C1 segment of cervical spinal cord (tissue), 14 donors: ENCODE data around the gene DCAF10.
A peak's percentile ranks its signal among the peaks of the same experiment; 100 is the strongest.
"Not testable (repeated sequence)": the region's sequence is repeated elsewhere in the genome, so short reads cannot be mapped to it uniquely, and the experiment has no call there.

Experiments
- DNase-seq, 14 donors: peaks; one replicate each; lab custom pipeline; 2025; lab: John Stamatoyannopoulos, UW

DCAF10 gene

DNA sequence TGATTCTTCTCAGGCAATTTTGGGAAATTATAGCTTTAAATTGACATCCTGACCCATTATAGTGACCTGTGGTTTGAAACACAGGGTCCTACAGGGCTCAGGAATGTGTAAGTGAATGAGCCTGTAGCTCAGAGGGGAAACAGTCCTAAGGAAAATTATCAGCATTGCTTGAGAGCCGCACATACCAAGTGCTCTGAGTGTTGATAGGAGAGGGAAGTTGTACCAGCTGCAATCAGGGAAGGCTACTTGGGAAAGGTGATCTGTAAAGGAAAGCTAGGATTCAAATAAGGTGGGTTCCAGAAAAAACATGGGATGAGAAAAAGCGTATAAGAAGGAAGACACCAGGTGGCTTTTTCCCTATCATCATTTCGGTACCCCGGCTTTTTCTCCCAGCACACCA, 107.7 kb downstream of the DCAF10 start:
- DNase-seq: no peak

DNA sequence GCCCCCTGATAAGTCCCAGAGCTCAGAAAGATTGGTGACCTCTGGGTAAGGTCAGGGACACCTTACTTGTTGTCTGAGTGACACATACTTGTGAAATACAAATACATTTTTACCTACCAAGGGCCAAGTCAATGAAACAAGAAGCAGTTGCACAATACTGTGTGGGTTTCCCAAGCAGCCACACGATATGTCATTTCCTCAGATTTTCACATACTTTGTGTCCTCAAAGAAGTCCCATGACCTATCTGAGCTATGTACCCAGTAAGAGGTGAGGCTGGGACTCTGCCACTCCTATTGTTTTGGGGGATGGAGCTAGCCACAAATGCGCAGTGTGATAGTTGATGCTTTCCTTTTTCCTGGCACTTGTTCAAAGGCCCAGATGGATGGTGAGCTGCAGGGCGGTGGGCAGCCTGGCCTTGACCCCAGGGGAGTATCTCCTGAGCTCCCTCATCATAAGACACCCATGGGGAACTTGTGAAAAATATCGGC, 108.1 kb downstream of the DCAF10 start:
- DNase-seq: no peak

DNA sequence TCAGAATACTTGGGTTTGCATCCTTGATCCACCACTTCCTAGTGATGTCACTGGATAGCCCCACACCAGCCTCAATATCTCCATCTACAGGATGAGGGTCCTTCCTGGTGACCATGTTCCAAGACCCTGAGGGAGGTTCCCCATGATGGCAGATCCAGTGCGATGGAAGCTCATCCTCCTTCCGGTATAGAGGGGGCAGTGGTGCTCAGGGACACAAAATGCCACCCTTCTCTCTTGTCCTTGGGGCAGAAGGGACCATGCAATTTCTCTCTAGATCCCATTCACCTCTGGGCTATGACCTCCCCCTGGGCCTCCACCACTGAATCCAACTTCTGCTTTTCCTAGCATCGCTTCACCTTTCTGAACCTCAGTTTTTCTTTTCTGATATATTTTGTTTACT, 108.7 kb downstream of the DCAF10 start:
- no peak for DNase-seq

DNA sequence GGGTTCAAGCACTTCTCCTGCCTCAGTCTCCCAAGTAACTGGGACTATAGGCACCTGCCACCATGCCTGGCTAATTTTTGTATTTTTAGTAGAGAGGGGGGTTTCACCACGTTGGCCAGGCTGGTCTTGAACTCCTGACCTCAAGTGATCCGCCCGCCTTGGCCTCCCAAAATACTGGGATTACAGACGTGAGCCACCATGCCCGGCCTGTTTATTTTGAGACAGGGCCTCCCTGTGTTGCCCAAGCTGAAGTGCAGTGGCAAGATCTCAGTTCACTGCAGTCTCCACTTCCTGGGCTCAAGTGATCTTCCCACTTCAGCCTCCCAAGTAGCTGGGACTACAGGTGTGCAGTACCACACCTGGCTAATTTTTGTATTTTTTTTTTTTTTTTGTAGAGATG, 109.2 kb downstream of the DCAF10 start:
- DNase-seq: not testable (repeated sequence)

DNA sequence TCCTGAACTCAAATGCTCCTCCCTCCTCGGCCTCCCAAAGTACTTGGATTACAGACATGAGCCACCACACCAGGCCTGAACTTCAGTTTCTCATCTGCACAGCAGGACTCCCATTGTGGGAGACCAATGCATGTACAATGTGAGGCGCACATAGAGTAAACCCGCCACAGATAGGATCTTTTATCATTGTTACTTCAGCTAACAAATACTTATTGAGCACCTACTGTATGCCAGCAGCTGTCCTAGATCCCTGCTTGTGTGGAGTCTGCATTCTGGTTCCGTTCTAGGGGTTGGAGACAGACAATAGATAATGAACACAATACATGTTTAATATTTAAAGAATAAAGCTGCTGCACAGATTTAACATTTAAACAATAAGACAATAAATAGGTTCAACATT, 109.7 kb downstream of the DCAF10 start:
- DNase-seq: no peak

DNA sequence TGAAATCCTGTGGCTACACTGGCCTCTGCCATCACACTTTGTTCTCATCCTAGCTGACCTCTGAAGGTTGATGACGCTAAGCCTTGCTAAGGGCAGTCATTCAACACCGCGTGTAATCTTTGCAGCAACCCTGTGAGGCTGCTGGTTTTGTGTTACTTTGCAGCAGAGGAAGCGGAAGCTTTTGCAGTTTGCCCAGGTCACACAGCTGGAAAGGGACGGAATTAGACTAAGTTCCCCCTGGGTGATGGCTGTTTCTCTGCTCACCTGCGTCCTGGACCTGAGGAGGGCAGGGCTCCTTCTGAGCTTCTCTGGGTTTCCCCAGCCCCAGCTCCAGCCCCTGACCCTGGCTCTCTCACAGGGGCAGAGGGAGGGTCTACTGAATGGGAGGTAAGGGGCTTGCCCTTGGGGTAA, 110.7 kb downstream of the DCAF10 start:
- no peak for DNase-seq

DNA sequence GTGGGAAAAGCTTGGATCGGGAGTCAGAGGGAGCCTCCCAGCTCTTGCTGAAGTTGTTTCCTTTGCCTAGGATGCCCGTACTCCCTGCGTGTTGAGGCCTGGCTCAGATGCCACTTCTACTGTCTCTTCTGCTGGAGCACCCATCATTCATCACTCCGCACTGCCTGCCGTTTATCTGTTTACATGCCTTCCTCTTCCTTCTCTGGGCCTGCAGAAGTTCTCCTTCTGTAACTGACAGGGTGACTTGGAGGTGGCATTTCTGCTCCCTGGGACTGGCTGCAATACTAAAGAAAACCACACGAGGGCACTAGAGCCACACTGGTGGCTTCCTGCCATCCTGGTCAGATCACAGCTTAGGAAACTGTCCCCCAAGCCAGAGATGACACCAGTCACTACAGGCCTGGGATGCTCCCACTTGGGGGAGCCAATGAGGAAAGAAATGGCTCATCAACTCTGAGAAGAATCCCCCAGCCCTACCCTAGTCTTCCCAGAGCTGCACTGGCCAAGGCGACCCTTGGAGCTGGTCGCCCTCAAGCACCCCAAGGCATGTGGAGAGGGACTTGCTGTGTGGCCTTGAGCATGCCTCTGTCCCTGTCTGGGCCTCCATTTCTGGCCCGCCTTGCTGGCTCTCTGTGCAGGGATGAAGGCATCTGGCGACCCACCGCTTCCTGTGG, 113.0 kb downstream of the DCAF10 start:
- peak in 12 of 14 donors; percentile 57 to 91 (median 86) for DNase-seq

DNA sequence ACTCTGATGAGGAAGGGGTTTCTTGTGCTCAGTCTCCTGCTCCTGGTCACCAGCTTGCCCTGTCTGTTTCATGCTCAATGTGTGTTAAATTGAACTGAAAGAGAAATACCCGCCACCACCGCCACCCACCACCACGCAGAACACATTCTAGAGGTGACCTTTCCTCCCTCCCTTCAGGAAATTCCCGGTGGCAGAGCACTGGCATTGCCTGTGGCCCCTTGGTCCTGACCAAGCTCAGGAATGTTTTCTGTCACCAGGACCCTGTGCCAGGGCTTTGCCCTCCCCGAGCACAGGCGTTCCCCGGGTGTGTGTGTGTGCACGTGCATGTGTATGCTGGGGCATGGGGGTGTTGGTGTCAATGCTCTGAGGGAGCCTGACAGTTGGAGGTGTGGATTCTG, 113.6 kb downstream of the DCAF10 start:
- DNase-seq: no peak

DNA sequence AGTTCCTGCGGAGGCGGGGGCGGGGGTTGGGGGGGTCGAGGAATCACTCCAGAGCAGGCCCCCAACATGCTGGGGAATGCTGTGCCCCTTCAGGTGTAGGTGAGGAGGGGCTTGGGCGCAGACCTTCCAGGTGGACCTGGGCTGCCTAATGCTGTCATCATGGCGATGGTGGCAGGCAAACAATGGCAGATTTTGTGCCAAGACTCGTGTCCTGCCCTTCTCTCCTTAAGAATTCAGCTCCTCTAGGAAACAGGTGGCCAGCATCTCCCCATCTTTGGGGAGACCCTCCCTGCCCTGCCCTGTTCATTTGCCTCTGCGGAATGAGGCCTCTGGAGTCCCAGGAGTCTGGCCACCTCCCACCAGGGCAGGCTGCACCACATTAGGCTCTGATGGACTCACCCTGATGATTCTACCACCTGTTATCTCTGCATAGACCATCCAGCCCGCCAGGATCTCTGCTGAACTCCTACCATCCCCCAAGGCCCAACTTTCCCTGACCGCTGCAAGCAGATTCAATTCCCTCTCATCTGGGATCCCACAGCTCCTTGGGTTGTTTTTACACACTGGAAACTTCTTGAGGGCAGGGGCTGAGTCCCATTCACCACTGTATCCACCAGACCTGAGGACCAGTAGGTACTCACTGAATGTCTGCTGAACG, 114.2 kb downstream of the DCAF10 start:
- DNase-seq: no peak

DNA sequence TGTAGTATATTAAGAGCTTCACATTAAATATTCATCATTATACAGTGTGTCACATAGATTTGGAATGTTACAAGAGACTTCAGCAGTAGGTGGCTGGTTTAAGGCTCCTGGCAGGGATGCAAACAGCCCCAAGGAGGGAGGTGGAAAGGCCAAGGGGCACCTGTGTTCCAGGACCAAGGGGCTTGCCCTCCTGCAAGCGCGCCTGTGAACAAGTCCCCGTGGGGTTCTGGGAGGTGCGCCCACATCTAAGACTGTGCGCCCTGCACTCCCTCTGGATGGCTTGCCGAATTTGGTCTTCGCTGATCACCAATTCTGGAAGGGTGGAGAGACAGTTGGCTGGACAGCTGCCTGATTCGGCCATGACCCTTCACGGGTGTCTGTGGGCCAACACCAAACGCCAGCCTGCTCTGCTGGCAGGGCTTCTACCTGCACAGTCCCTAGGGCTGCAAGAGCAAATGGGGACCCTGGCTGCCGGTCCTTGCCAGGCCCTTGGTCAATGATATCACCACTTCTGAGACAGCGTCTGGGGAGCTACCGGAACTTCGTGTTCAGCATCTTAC, 115.4 kb downstream of the DCAF10 start:
- DNase-seq: peak in 2 of 14 donors; percentile 33 to 46

DNA sequence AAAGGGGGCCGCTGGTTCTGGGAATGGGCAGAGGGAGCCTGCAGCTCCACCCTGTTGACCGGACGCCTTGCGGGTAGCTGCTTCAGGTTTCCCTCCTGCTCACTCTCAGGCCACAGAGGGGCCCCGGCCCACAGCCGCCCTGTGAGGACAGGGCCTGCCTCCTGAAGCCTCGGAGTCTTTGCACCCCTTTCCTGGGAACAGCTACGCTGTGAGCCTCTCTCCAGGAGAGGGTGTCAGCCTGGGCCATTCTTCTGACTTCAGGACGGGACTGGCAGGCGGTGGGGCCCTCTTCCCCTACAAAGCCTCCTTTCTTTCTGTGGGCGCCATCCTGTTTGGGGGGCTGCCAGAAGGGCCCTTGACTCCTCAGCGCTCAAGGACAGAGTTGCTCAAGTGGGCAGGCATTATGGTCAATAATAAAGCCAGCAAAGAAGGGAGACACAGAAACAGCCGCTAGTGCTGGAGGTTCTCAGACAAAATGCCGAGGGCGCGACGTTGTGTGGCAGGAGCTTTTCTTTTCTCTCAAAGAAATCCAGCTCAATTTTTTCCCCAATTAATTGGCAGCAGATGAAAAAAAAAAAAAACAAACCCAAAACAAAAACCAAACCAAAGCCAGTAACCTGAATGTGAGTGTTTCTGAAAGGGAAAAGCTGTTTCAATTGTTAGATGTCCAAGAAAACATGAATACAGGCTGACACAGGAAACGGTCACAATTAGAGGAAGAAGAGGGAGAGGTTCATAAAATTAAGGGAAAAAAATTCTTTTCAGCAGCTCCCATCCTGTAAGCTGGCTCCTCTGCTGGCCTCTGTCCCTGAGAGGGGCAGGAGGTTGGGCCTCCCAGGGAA, 116.1 kb downstream of the DCAF10 start:
- peak in 8 of 14 donors; percentile 24 to 91 (median 55) for DNase-seq
